Stimulated activated CD4-positive, alpha-beta T cell treated with anti-CD3 and anti-CD28 coated beads, Interleukin-2, amount 100 ng/mL, for 48 hours (primary cell): ENCODE data around the gene UFC1.

Experiments used
- DNase-seq, 2 donors: peaks; one replicate each; pipeline ENCODE4 v3.0.0-alpha.2; 2020

UFC1 gene

DNA sequence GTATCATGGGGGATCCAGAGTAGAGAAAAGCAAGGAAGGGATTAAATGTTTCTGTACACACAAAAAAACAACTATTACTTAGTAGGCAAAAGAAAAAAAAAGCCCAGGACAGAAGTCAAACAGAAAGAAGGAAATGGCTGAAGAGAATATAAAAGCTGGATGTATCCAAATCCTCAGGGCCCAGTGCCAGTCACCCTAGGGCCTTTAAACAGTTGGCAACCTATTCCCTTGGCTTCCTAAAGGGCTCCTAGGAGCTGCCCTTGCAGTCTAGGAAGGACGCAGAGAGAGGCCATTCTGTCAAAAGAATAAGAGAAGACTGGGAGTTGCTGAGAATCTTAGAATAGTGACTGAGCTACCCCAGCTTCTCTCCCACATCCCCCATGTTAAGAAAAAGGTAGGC is 18.6 kb downstream of the UFC1 start:
- no peak for DNase-seq

DNA sequence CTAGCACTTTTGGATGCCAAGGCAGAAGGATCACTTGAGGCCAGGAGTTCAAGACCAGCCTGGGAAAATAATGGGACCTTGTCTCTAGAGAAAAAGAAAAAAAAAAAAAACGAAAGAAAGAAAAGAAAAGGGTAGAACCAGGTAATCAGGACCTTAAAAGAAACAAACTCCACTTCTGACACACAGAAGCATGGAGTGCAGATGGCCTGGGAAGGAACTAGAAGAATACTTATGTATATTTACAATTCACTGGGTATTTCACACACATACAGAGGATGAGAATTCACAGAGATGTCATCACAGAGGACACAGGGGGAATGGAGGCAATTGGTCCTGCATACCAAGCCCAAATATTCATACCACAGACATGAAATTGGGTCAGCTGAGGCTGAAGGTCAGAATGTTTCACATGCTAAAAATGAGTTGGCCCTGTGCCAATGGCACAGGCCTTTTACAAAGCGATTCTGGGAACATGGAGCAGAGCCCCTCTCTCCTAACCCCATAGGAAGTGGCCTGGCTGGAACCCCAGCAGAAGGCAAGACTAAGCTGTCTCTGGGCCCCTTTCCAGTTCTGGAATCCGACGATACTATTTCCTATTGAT is 19.1 kb downstream of the UFC1 start:
- no peak for DNase-seq

DNA sequence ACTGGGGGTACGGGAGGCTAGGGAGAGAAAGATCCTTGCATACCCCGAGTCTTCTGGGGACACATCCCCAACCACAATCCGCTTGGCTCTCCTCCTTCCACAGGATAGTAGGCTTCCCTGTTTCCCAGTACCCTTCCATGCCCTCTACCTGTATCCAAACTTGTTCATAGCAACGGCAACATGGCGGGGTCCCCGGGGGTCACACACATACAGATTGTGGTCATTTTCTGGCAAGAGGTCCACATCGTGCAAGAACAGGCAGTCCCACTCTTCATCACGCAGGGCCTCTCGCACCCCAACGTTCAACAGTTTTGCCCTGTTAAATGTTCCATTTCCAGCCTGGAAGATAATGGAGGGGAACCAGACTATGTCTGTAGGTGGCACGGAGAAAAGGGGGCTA is 19.9 kb downstream of the UFC1 start:
- DNase-seq, result no peak

DNA sequence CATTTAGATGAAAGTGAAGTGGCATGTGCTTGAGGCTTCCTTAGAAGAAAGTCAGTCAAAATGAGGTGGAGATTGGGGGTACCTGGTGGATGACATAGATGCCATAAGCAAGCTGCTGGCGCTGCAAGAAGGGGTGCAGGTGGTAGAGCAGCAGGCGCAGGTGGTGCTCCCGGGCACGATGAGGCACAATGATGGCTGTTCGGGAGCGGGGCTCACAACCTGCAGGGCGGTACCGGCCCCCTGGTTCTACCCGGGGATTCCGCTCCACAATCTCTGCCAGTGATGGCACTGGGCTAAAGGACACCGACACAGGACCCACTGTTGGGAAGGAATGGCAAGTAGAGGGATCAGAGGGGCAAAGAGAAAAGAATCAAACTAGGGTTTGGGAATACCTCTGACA is 21.1 kb downstream of the UFC1 start:
- no peak for DNase-seq

DNA sequence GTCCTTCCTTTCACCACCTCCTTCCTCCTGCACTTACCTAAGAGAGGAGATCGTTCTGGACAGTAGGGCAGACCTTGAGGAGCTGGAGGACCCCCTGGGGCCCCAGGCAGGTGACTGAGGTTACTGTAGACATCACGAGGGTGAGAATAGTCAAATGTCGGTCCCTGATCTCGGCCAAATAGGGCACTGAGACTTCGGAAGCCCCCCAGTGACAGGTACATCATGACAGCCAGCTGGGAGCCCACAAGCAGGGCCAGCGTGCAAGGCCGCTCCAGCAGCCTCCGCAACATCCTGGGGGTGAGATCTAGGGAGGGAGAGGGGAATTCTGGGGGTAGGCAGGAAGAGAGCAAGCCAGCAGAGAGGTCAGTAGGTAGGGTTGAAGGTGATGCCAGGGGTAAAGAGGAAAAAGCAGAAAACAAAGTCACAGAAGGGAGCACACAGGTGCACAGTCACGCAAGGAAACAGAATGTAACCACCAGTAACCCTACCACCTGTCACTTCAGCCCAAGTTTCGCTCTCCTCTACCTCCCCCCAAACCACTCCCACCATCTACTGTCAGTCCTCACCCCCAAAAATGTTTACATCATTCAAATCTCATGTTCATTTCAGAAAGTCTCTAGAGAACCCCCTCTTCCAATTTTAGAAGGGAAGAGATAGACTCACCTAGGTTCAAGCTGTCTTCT is 22.1 kb downstream of the UFC1 start:
- DNase-seq, result no peak

DNA sequence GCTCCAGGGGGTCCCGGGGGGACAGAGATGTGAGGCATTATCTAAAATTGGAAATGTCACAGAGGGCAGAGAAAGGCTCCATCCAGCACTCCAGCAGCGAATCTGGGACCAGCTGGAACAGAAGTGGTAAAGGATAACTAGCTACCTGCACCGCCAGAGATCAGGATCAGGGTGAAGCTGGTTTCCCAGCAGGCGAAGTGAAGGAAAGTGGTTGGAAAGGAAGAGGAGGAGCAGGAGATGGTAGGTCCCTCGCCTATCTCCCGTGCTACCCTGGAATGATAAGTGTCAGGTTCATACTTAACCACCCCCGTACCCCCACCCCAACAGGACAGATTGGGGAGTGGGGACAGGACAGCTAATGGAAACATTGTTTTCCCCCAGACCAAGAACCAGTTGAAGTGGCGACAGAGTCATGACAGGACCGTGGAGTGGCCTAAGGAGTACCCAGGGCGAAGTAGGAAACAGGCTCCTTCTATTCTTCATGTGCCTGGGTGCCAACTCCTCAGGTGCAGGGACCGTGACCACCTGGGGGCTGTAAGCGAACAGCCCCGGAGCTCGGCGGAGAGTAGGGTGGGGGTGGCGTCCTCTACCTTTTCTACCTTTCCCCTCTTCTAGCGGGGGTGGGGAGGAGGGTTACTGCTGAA is 22.8 kb downstream of the UFC1 start:
- DNase-seq, result no peak

DNA sequence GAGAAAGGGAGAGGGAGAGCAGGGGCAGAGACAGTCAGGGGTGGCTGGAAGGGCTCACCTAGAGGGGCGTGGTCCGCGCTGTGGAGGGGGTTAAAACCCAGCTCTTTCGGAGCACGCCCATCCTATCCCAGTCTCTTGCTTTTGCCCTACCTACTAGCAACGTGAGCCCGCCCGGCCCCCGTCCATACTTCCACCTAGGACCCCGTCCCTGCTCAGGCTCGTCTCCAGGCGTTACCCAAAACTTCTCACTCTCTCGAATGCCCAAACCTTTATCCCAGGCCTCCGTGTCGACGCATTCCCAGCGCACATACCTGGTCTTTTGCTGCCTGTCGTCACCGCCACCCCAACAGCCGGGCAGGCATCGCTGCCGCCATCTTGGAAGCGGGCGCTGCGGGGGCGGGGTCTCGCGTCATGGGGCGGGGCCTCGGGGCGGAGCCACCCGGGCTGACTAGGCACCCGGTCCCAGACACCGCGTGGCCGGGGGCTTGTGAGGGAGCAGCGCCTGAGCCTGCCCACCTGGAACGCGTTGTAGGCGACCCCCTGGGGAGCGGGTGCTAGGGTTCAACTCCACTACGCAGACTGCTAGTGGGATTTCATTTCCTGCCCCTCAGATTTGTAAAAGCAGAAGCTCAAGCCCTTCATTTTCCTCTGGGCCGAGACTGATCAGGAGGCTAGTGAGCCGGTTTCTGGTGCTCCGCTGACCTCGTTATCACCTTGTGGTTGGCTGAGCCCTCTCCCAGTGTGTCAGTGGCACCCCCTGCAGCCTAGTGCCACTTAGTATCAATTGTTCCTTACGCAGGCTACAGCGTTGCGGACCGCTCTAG is 23.5 kb downstream of the UFC1 start, which contains the start of gene B4GALT3:
TSS of gene B4GALT3 (minus strand) at position 396 of the 824 bp plus-strand sequence. CDS start 1,447 bp downstream, outside the sequence.
- DNase-seq, result peak; percentile 99

DNA sequence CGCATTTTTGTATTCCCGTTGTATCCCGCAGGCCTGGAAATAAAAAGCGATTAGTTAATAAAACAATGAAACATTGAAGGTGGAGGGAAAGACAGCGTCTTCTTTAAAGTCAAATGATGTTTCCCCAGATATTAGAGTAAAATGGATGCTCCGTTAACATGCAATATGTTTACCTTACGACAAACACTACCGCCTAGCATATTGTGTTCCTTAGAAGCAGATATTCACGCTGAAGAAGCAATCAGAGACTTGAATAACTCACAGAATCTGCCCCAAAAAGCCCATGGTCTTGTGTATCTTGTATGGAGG is 24.1 kb downstream of the UFC1 start:
- no peak for DNase-seq

DNA sequence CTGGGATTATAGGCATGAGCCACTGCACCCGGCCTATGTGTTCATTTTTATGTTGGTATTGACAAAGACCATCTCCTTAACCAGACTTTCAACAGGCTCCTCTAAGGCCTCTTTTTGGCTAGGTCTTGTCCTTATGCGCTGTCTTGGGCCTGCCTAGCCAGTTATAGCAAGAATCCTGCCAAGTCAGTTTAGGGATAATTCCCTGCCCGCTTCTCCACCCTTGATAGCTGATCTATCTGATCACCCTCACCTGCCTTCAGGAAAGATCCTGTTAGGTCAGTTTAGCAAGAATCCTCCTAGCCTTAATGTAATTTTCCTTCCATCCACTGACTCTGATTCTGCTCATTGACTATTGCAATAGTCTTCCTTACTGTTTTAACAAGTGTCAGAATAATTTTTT is 25.9 kb downstream of the UFC1 start:
- no peak for DNase-seq

DNA sequence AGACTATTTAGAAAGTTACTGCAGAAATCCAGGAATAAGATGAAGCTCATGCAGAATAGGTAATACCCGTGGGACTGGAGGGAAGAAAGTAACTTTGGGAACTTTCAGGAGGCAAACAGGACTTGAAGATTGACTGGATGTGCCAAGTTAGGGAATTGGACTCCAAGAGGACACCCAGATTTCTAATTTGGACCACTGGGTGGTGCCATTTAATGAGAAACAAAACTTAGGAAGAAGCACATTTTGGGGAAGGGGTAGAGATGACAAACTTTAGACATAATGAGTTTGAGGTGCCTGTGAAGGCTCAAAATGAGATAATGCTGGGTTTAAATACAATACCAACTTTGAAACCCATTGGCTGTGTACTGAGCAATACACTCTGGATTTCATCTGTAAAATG is 26.9 kb downstream of the UFC1 start:
- no peak for DNase-seq

DNA sequence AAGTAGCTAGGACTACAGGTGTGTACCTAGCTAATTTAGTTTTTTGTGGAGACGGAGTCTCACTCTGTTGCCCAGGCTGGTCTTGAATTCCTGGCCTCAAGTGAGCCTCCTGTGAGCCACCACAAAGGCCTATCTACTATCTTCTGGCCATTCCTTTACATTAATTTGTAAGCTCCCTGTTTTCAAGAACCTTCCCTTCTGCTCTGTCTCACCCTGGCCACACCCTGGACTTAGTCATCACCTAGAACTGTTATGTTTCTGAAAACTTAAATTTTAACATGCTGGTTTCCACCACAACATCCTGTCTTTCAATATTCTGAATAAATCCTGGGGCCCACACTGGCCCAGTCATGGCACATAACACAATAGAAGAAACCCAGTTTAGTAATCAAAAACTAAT is 28.4 kb downstream of the UFC1 start:
- DNase-seq, result peak in 1 of 2 donors; percentile 36

DNA sequence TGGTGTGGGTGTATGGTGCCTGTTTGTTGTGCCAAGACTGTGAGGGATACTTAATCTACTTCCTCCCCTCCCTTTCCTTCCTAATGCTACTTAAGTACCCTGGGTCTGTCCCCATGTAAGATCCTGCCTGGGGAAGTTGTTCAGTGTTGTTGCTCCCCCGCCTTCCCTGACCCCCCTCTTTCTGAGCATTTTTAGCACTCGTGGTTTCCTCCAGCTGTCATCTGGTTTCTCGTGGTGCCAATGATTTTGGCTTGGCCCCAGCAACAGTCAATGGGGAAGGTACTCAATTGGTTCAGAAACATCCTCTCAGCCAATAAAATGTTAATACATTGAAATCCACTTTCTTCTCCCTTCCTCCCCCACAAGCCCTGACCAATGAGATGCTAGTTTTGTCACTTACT is 31.5 kb downstream of the UFC1 start:
- peak in 1 of 2 donors; percentile 51 for DNase-seq

DNA sequence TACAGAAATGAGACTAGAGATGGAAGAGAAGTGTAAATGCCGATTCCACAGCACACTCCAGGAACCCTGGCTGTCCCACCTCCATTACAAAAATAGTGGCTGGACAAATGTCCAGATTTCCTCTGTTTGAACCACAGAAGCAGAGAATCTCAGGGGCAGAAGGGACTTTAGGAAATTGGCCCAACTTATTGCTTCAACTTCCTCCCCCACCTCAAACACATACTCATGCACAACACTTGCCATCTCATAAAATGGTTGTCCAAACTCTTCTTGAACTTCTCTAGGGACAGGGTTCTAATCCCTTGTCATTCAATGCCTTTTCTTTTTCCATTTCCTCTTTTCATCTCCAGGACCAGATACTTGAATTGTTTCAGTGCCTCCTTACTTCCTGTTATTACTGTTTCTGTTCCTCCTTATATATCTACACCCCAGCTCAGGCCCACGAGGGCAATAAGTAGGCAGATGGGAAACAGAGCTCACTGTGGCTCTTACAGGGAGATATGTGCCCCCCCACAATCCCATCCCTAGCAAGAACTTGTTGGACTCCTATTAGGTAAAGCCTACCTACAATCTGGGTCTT is 32.0 kb downstream of the UFC1 start:
- DNase-seq, result no peak

DNA sequence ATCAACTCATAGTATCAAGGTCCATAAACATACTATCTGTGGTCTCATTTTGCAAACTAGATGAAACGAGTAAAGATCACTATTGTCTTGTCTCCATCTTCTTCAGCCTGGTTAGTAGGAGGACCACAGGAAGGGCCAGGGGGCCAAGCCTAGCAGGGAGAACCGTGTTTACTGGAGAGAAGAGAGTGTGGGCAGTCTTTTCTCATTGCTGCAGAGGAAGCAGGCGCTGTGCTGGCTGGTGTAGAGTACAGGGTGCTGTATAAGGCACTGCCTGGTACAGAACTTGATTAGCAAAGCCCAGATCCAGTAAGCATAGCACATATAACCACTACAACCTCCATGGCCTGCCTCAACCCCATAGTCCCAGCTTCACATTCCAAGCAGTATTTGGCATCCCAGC is 33.5 kb downstream of the UFC1 start:
- no peak for DNase-seq

DNA sequence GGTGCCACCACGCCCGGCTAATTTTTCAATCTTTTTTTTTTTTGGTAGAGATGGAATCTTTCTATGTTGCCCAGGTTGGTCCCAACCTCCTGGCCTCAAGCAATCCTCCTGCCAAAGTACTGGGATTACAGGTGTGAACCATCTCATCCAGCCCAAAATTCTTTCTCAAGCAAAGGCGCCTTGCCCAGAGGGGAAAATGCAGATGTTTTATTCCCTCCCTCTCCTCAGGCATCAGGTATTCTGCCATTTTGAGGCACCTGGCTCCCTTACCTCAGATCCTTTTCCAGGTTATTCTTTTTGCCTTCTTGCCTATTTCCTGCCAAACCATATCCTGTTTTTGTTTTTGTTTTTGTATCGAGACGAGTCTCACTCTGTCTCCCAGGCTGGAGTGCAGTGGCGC is 34.6 kb downstream of the UFC1 start:
- DNase-seq, result no peak

DNA sequence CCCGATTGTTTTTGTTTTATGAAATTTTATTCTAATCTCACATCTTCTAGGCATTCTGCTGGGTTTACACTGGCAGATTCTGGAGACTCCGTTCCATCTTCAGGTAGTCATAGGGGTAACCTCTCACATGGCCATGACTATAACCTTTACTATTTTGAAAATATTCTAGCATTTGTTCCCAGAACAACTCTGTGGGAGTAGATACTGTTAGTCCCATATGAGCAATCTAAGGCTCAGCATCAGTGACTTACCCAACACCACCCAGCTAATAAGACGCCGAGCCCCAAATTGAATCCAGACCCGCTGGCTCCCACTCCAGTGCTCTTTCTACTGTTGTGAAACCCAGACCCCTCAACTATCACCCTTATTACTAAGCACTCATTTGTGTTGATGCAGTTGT is 35.3 kb downstream of the UFC1 start:
- no peak for DNase-seq

DNA sequence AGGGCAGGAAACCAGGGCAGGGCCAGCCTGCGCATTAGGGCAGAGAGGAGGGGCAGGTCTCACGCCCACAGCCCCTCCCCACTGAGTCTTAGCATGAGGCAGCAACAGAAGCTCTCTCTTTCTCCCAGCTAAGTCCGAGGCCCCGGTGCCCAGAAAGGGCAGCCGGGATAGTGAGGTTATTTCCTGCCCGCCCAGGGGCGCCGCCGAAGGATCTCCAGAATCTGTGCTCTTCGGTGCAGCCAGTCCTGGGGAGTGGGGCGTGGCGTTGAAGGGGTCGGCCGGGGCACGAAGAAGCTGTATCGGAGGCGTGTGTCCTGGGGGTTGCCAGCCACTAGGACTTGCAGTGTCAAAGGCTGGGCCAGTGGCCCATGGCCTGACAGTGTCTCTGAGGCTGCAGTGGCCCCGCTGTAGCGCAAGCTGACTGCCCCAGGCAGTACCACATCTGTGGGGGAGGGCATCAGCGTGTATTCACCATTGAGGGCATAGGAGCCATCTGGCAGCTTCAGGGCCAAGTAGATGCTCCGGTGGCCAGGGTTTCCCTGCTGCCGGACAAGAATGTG is 37.3 kb downstream of the UFC1 start:
- DNase-seq, result no peak

DNA sequence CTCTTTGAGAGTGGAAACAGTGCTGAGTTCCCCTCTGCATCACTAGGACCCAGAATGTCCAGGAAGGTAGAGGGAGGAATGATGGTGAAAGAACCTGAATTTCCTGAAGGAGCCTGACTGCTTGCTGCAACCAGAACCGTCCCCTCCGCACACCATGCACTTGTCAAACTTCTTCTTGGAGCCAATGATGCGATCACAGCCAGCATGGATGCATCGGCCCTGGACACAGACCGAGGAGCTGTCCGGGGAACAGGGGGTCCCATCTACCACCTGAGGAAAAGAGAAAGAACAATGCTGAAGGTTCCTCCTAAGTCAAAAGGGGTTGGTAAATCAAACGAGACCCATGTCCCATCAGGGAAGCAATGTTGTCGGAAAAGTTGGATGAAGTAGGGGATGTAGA is 38.2 kb downstream of the UFC1 start:
- DNase-seq, result no peak

DNA sequence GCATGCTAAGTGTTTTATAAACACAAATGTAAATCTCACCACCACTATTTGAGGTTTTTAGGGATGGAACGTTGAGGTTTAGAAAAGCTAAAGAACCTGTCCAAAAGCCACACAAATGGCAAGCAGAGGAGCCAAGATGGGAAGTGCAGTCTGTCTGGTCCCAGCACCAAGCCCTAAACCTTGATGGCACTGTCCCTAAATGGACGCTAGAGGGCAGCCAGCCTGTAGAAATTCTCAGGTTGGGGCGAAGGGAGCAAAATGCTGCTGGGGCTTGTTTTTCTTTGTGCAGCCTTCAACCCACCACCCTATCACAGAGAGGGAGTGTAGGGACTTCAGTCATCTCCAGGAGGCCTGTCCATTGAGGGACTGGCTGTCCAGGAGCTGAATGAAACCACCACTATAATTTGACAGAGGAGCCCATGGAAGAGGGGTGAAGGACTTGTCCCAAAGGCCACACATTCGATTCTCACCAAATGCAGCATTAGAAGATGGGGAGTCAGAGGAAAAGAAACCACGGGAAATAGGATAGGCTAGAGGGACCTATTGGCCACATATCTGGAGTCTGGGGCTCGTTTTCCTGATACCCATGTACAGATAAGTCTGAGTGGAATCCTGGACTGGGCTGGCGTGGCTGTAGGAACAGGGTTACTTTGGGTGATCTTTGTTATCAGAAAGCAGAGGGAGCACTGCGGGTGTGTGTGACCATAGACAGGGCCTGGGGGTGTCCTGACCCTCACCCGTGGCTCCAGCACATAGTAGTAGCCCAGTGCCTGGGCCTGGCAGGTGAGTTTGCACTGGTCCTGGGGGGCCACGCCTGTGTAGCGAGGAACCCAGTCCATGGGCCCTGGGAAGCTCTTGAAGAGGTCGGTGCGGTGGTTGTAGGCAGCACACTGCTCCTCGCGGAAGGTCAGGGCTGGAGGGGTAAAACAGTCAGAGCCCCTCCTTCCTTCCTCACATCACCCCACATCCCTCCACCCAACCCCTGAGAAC is 39.0 kb downstream of the UFC1 start:
- peak; percentile 61 to 62 for DNase-seq

DNA sequence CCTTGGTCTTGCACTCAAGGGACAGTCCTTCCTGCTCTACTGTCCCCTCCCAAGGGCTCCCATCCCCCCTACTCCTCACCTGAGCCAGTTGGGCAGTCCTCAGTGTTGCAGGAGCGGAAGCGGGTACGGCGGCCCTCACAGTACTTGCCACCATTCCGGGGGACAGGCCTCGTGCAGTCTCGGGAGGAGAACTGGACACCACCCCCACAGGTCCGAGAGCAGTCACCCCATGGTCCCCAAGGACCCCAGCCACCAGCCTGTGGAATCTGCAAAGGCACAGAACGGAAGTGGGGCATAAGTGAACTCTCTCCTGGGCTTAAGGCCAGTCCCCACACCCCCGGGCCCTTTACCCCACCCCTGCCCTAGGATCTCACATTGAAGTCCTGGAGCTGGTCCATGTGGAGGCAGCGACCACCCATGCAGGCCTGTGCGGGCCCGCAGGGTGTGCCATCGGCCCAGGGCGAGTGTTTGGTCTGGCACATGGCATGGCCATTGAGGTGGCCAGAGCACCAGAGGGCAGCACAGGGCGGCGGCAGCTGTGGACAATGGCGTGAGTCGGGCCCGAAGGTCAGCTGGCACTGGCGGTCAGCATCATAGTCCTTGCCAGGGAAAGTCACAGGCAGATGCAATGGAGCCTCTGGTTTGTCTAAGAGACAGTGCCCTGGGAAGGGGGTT is 39.9 kb downstream of the UFC1 start:
- no peak for DNase-seq

DNA sequence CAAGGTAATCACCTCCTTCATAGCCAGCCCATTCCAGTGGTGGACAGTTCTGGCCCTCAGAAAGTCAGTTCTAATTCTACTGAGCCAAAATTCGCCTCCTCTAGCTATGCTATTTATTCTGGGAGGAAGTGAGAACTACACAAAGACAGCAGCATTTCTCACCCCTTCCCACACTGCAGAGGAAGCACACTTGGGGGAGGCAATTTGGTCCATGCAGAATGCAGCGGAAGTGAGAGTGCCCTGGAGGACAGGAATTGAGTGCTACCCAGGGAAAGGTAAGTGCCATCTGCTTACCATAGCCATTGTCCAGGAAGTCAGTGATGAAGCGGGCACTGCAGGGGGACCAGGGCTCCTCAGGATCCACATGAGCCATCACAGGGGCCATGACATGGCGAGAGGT is 41.4 kb downstream of the UFC1 start:
- no peak for DNase-seq
